ENCODE results near the gene AGAP1. TPM values are rescaled to one million over a fixed set of nuclear protein-coding genes. Genes with fewer than 3 reads are reported as not detected.

The AGAP1 gene
- total RNA-seq, 1 donor from 2014 or later: 6.5 TPM

- DNase-seq (ENCODE audit: low read depth, low spot score): no peak
These were observed 523.6 kb downstream of the AGAP1 start for GRCh38 chr2:236017446-236017845.

GRCh38 chr2:236019434-236019833 lies 525.6 kb downstream of the AGAP1 start:
- DNase-seq (ENCODE audit: low read depth, low spot score): no peak

DNA sequence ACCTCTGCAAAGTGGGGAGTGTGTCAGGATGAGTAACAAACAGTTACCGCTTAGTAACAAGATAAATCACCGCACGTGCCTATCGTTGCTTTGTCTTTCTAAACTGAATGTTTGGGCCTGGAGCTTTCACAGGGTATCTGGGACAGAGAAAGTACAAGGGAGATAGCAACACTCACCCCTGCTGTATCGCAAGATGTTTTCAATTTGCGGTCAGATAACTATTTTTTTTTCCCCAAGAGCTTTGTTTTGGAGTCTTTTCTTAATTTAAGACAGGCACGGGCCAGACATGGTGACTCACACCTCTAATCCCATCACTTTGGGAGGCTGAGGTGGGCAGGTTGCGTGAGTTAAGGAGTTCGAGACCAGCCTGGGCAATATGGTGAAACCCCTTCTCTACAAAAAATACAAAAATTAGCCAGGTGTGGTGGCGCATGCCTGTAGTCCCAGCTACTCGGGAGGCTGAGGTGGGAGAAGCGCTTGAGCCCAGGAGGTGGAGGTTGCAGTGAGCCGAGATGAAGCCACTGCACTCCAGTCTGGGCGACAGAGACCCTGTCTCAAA lies 527.7 kb downstream of the AGAP1 start:
- DNase-seq (ENCODE audit: low read depth, low spot score): no peak

DNA sequence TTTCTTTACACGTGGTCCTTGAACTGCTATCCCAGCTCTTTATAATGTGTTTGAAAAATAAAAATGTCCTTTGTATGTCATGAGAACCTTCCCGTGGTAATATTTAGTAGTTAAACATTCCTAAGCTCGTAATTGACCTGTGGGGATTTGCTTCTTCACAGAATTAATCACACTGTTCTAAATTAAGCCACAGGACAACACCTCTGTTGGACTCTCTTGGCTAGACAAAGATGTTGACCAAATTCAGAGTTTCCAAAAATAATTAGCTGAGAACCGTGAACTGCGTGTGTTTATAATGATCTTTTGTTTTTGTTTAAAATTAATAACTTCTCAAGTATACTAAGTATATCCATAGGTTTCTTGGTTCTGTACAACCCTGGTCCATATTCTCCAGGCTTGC lies 528.3 kb downstream of the AGAP1 start:
- no peak for DNase-seq (ENCODE audit: low read depth, low spot score)

DNA sequence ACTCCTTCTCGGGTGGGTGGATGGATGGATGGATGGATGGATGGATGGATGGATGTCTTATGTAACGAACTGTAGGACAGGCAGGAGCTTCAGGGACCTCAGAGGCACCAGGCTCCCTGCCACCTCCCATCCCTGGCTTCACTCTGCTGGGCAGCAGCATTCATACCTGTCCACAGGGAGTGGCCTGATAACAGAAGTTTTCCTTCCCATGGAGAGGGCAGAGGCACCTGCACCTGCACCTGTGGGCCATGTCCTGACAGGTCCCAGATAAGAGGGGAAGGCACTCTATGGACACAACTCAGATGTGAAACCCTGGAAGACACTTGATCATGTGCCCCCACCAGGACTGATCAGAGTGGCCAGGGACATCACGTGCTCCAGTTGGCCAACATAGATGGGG lies 532.0 kb downstream of the AGAP1 start:
- DNase-seq (ENCODE audit: low read depth, low spot score): no peak

DNA sequence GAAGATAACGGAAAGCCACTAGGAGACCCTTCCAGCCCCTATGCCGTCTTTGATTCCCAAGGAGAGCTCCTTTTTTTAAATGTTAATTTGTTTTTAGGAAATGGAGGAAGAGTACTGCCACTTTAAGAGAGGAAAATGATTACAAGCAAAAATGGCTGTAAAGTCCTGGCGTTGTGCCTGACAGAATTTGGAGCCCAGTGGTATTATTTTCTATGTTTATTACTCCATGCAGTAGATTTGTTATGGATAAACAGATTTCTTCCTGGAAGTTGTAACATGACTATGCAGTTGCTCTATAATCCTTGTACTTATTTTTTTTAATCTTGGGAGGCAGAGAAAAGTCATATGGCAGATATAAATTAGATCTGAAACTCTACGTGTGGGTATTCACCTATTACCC lies 533.0 kb downstream of the AGAP1 start:
- DNase-seq (ENCODE audit: low read depth, low spot score): no peak

DNA sequence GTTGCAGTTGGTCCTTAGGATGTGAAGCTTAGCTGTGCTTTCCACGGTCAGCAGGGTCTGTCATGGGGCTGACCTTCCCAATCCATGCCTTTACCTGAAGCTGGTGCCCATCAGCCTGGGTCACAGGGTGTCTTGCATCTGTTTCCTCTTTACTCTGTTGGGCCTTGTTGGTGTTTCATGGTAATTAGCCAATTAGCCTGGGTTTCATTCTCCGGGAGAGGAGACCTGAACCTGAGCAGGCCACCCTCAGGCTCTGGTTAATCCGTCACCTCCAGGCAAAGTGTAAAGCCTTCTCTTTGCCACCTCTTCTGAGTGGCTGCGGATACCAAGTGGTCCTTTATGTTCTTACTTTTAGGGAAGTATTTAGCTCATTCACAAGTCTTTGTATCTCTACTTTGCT lies 534.2 kb downstream of the AGAP1 start:
- DNase-seq (ENCODE audit: low read depth, low spot score): no peak

DNA sequence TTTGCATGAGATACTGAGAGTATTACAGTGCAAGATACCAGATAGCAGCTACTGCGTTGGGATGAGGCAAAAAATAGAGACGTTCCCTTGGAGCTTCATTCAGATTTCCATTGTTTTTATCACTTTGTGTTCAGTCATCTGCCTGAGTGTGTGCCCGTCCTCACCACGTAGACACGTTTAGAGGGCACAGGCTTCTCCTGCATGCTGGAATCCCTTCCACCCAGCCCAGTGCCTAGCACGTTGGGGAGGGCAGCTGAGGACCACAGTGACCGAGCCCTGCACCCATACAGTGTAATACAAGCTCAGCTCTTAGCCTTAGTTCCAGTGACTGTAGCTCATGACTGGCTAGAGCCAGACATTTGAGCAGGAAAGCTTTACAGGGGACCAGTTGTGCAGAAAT lies 539.6 kb downstream of the AGAP1 start:
- DNase-seq (ENCODE audit: low read depth, low spot score): no peak

DNA sequence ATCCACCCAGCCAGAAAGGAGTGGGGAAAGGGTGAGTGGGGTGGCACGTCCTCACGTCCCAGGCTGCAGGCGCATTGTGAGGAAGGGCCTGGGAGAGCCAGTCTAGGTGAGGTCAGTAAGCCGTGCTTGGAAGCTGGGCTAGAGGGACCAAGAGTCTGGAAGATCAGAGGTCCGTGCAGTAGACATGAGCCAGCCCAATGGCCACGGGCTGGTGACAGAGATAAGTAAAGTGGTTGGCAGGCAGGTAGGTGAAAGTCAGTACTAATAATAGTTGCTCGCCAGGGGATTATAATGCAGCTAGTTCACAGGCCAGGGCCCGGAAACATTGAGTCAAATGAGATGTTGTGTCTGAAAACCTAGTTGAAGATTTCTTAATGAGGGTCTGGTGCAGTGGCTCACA lies 541.1 kb downstream of the AGAP1 start:
- no peak for DNase-seq (ENCODE audit: low read depth, low spot score)

- DNase-seq (ENCODE audit: low read depth, low spot score): no peak
These were observed 542.2 kb downstream of the AGAP1 start for GRCh38 chr2:236036045-236036444.

DNA sequence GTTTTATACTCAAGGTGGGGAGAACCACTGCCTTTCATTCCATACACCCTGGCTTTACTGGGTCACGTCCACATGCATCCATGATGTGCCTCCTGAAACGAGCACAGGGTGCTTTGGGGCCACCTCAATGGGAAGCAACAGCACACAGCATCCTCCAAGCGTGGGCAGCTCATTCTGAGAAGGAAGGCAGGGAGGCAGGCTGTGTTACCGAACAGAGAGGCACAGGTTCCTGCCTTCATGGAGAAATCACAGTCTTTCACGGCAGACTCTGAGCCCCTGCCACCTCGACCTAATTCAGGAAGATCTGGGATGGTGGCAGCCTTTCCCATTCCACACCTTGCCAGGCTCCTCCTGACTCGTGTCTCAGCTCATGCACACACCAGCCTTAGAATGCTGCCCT lies 544.3 kb downstream of the AGAP1 start:
- DNase-seq (ENCODE audit: low read depth, low spot score): no peak

GRCh38 chr2:236040600-236041328 lies 546.9 kb downstream of the AGAP1 start:
- no peak for DNase-seq (ENCODE audit: low read depth, low spot score)

DNA sequence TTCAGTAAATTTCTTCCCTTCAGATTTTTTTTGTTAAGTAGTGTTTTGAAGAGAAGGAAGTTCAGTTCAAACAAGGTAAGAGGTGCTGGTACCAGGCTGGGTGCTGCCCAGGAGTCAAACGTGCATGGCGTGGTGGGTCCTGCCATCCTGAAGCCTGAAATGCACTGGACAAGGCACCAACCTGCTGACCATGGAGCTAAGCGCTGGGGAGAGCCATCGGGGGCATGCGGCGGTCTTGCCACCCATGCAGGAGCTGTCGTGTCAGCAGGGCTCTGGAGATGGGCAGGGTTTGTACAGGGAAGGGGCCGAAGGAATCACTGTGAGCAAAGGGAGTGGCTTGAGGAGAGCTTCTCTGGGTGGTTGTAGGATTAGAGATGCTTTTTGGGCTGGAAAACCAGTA lies 547.8 kb downstream of the AGAP1 start:
- no peak for DNase-seq (ENCODE audit: low read depth, low spot score)

GRCh38 chr2:236042087-236042486 lies 548.2 kb downstream of the AGAP1 start:
- DNase-seq (ENCODE audit: low read depth, low spot score): no peak

- DNase-seq (ENCODE audit: low read depth, low spot score): no peak
These were observed 550.3 kb downstream of the AGAP1 start for GRCh38 chr2:236044191-236044590.

DNA sequence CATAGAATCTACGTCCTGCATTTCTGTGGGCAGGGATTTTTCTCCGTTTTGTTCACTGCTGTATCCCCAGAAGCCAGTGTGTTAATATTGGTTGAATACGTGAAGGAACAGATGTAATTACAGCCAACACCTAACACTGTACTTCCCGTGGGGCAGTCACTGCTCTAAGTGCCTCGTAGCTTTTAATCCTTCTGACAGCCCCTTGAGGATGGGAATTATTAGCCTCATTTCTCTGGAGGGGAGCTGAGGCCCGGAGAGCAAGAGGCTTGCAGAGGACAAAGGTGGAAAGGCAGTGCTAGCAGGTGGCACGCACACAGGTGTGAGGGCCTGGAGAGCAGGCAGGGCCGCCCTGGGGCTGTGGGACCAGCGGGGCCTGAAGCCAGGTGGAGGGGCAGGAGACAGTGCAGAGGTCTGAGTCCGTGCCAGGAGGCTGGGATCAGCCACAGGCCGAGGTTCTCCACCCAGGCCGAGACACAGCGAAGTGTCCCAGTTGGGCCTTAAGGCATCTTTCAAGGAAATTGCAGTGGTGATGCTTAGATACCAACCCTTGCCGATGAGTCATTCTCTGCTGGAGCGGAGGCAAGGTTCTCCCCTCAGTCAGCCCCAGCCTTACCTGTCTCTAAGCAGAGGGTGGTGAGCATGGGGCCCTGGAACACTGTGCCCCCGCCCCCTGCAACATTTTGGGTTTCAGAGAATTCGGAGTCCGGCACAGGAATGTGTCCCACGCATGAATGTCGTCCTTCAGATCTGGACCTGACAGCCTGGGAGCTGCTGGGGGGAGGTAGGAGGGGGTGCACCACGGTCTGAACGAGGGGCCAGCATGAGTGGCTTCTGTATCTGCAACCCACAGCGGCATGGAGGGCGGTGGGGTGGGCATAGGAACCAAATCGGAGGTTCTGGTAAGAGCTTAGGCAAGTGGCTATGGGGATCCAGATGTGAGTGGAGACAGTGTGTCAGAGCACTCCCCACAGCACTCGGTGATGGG lies 551.7 kb downstream of the AGAP1 start:
- no peak for DNase-seq (ENCODE audit: low read depth, low spot score)

DNA sequence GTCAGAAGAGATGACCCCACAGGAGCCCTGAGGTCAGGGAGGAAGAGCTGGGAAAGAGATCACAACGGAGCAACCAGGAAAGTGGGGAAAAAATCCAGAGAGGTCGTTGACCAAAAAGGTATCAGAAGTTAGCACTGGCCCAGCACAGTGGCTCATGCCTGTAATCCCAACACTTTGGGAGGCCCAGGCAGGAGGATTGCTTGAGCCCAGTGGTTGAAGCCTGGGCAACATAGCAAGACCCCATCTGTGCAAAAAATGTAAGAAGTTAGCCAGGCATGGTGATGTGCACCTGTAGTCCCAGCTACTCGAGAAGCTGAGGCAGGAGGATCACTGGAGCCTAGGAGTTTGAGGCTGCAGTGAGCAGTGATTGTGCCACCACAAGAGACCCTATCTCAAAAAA lies 552.9 kb downstream of the AGAP1 start:
- no peak for DNase-seq (ENCODE audit: low read depth, low spot score)

- DNase-seq (ENCODE audit: low read depth, low spot score): no peak
These were observed 553.3 kb downstream of the AGAP1 start for GRCh38 chr2:236047176-236047575.

DNA sequence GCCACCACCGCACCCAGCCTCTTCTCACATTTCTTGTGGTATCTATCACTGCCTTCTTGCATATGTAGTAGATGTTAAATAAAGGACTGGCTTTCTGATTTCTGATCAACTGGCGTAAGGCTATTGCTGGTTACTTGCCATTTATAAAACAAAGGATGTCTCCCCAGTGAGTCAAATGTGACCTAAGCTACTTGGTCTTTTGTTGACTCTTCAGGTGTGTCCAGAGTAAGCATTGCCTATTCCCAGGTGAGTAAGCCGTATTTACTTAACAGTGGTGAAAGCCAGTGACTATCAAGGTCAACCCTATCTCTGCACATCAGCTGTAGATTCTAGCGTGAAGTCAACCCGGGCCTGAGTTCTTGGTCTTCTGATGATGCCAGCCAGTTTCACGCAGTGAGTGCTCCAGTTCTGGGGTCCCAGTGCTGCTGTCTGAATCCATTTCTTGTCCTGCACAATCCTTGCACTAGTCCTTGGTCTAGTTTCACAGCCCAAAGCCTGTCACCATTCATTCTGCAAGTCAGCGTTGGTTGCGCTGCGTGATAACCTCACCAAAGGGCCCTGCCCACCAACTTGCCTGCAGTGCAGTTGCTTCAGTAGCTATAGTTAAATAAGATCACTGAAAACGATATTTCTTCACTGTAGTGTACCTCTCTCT lies 554.2 kb downstream of the AGAP1 start:
- DNase-seq (ENCODE audit: low read depth, low spot score): no peak

GRCh38 chr2:236049981-236050380 lies 556.1 kb downstream of the AGAP1 start:
- DNase-seq (ENCODE audit: low read depth, low spot score): no peak

- no peak for DNase-seq (ENCODE audit: low read depth, low spot score)
These were observed 557.5 kb downstream of the AGAP1 start for GRCh38 chr2:236051351-236051750.

GRCh38 chr2:236051806-236052205 lies 558.0 kb downstream of the AGAP1 start:
- no peak for DNase-seq (ENCODE audit: low read depth, low spot score)
